ENCODE measurements around the gene DDRGK1. TPM values are rescaled to one million over a fixed set of nuclear protein-coding genes. Genes with fewer than 3 reads are reported as not detected.

Gene DDRGK1
- total RNA-seq, 1 experiment from 2014 or later: 65.5 TPM

- no peak for ATAC-seq
- CTCF ChIA-PET: no interaction called here
- in situ Hi-C loops (cut with HindIII; ENCODE audit: low pct_unique_long_range_greater_than_20kb, low sequenced_read_pairs): no loop called here
- intact Hi-C loops (cut with micrococcal nuclease; ENCODE audit: unreplicated experiment): loop anchor here (5.0 kb wide), 1 partner anchor 270 kb away; no protein-coding TSS in a partner anchor
- Histone ChIP-seq H3K9me3 (ENCODE audit: control insufficient read depth, insufficient read depth, low read depth, low read length) (no peaks in the 10 kb centered on the region), H3K27me3 (ENCODE audit: control insufficient read depth, insufficient read depth, low read length) (no peaks in the 10 kb centered on the region), H3K4me1 (ENCODE audit: control insufficient read depth, insufficient read depth, low read length) (no peaks in the 10 kb centered on the region), H3K4me3 (ENCODE audit: low read depth in 2 of 2, low read length in 2 of 2) (no peak overlapping the region), H3K27ac (ENCODE audit: low read length) (no peak overlapping the region), H3K36me3 (ENCODE audit: control insufficient read depth, insufficient read depth, low read length) (peaks cover 15% of the 10 kb centered on the region)
- POLR2A ChIA-PET: no interaction called here
- BruUV-seq (replicated peaks): no TSS peak
- DNase-seq (ENCODE audit: low read depth, low spot score): no peak
- TF ChIP-seq CTCF (IDR thresholded peaks at IDR 0.05) (no peak), POLR2AphosphoS5 (IDR thresholded peaks at IDR 0.05; ENCODE audit: low read depth, low read length) (no peak), SIN3A (IDR thresholded peaks at IDR 0.05; ENCODE audit: borderline replicate concordance, insufficient read depth, low read depth, low read length) (no peak), REST (IDR thresholded peaks at IDR 0.05; ENCODE audit: insufficient read depth in 1 of 2, low read depth in 2 of 2, low read length in 1 of 2) (no peak), TCF7L2 (IDR thresholded peaks at IDR 0.05; ENCODE audit: low read depth, low read length) (no peak)
These were observed 57.6 kb downstream of the DDRGK1 start for GRCh38 chr20:3146732-3147341.

- TF ChIP-seq TCF7L2 (IDR thresholded peaks at IDR 0.05; ENCODE audit: low read depth, low read length) (no peak), SIN3A (IDR thresholded peaks at IDR 0.05; ENCODE audit: borderline replicate concordance, insufficient read depth, low read depth, low read length) (no peak), POLR2AphosphoS5 (IDR thresholded peaks at IDR 0.05; ENCODE audit: low read depth, low read length) (no peak), REST (IDR thresholded peaks at IDR 0.05; ENCODE audit: insufficient read depth in 1 of 2, low read depth in 2 of 2, low read length in 1 of 2) (no peak), CTCF (IDR thresholded peaks at IDR 0.05) (no peak)
- no peaks in the 10 kb centered on the region for H3K9me3 ChIP-seq (ENCODE audit: control insufficient read depth, insufficient read depth, low read depth, low read length)
- DNase-seq (ENCODE audit: low read depth, low spot score) (no peak), ATAC-seq (no peak)
- no peaks in the 10 kb centered on the region for H3K4me1 ChIP-seq (ENCODE audit: control insufficient read depth, insufficient read depth, low read length)
- POLR2A ChIA-PET: no interaction called here
- H3K27ac ChIP-seq (ENCODE audit: low read length): no peak overlapping the region
- CTCF ChIA-PET: no interaction called here
- H3K36me3 ChIP-seq (ENCODE audit: control insufficient read depth, insufficient read depth, low read length): no peaks in the 10 kb centered on the region
- intact Hi-C loops (cut with micrococcal nuclease; ENCODE audit: unreplicated experiment): no loop called here
- no peaks in the 10 kb centered on the region for H3K27me3 ChIP-seq (ENCODE audit: control insufficient read depth, insufficient read depth, low read length)
- H3K4me3 ChIP-seq (ENCODE audit: low read depth in 2 of 2, low read length in 2 of 2): no peak overlapping the region
- in situ Hi-C loops (cut with HindIII; ENCODE audit: low pct_unique_long_range_greater_than_20kb, low sequenced_read_pairs): no loop called here
- BruUV-seq (replicated peaks): no TSS peak
These were observed 62.7 kb downstream of the DDRGK1 start for GRCh38 chr20:3141757-3142156.
